WTC11 (cell line): ENCODE data around the gene RBM34. TPM values are rescaled to one million over a fixed set of nuclear protein-coding genes. Genes with fewer than 3 reads are reported as not detected.

ENCODE experiments used
- ATAC-seq: fragments of 200-7000 bp; cut with Tn5 transposase; 2 replicates; pipeline ENCODE4 v1.10.0; 2021; ENCODE audit warnings: mild to moderate bottlenecking, moderate library complexity
- CTCF ChIA-PET: fragments of 300-600 bp; sonication (Branson Sonifier 250); formaldehyde crosslinking; loops from one replicate; lab custom pipeline; 2021; ENCODE audit warnings: antibody characterized with exemption; lab: Charles Lee
- POLR2A ChIA-PET: fragments of 350-600 bp; sonication (Branson Sonifier 250); formaldehyde crosslinking; loops from one replicate; lab custom pipeline; 2021; ENCODE audit warnings: antibody characterized with exemption; lab: Charles Lee
- DNase-seq: peaks from one replicate; pipeline ENCODE4 v3.0.0; 2021; ENCODE audit warnings: low spot score
- H3K27ac Mint-ChIP-seq: 2 replicates; pipeline ENCODE4 v1.8.0; 2021; ENCODE audit warnings: mixed read lengths
- H3K27me3 Mint-ChIP-seq: 2 replicates; pipeline ENCODE4 v1.8.0; 2021; ENCODE audit warnings: low read depth, mild to moderate bottlenecking, moderate library complexity, mixed read lengths
- H3K36me3 Mint-ChIP-seq: 2 replicates; pipeline ENCODE4 v1.8.0; 2021; ENCODE audit warnings: mixed read lengths
- H3K4me1 Mint-ChIP-seq: 2 replicates; pipeline ENCODE4 v1.8.0; 2022; ENCODE audit warnings: mixed read lengths
- H3K4me3 Mint-ChIP-seq: 2 replicates; pipeline ENCODE4 v1.8.0; 2021; ENCODE audit warnings: mild to moderate bottlenecking, moderate library complexity, mixed read lengths
- H3K9me3 Mint-ChIP-seq: 2 replicates; pipeline ENCODE4 v1.8.0; 2021; ENCODE audit warnings: mixed read lengths
- ARID4B ChIP-seq: sonication (generic); formaldehyde crosslinking; IDR thresholded peaks from 2 replicates; pipeline ENCODE4 v1.8.0; 2023; ENCODE audit warnings: missing genetic modification reagents, mild to moderate bottlenecking, borderline replicate concordance
- EMX1 ChIP-seq: fragments of 250-450 bp; sonication (Bioruptor Pico); IDR thresholded peaks from 2 replicates; pipeline ENCODE4 v1.8.0; 2021; ENCODE audit warnings: mild to moderate bottlenecking
- GABPB1 ChIP-seq: sonication (generic); formaldehyde crosslinking; IDR thresholded peaks from 2 replicates; pipeline ENCODE4 v1.8.1; 2023; ENCODE audit warnings: mild to moderate bottlenecking, missing genetic modification reagents
- IRF1 ChIP-seq: sonication (generic); formaldehyde crosslinking; IDR thresholded peaks from 2 replicates; pipeline ENCODE4 v1.8.0; 2023; ENCODE audit warnings: missing genetic modification reagents
- KAT7 ChIP-seq: sonication (generic); formaldehyde crosslinking; IDR thresholded peaks from 2 replicates; pipeline ENCODE4 v1.8.1; 2023; ENCODE audit warnings: missing genetic modification reagents, mild to moderate bottlenecking, borderline replicate concordance
- OVOL2 ChIP-seq: fragments of 250-450 bp; sonication (Bioruptor Pico); IDR thresholded peaks from 2 replicates; pipeline ENCODE4 v1.9.0; 2021; ENCODE audit warnings: mild to moderate bottlenecking, borderline replicate concordance
- SMAD3 ChIP-seq: sonication (generic); formaldehyde crosslinking; IDR thresholded peaks from 2 replicates; pipeline ENCODE4 v1.8.0; 2022; ENCODE audit warnings: missing genetic modification reagents, mild to moderate bottlenecking, borderline replicate concordance
- SP1 ChIP-seq: sonication (generic); formaldehyde crosslinking; conservative IDR thresholded peaks from 2 replicates; pipeline ENCODE4 v1.8.1; 2022; ENCODE audit warnings: missing genetic modification reagents
- TEAD1 ChIP-seq: sonication (generic); formaldehyde crosslinking; IDR thresholded peaks from 2 replicates; pipeline ENCODE4 v1.8.0; 2022; ENCODE audit warnings: mild to moderate bottlenecking, missing genetic modification reagents
- TEAD4 ChIP-seq: sonication (generic); formaldehyde crosslinking; IDR thresholded peaks from 2 replicates; pipeline ENCODE4 v1.8.0; 2022; ENCODE audit warnings: mild to moderate bottlenecking, missing genetic modification reagents
- ZBTB43 ChIP-seq: sonication (generic); formaldehyde crosslinking; IDR thresholded peaks from 2 replicates; pipeline ENCODE4 v1.8.1; 2023; ENCODE audit warnings: mild to moderate bottlenecking, missing genetic modification reagents
- ZNF138 ChIP-seq: sonication (generic); formaldehyde crosslinking; conservative IDR thresholded peaks from 2 replicates; pipeline ENCODE4 v1.8.1; 2022; ENCODE audit warnings: mild to moderate bottlenecking, moderate library complexity, missing genetic modification reagents
- ZNF281 ChIP-seq: sonication (generic); formaldehyde crosslinking; IDR thresholded peaks from 2 replicates; pipeline ENCODE4 v1.8.0; 2023; ENCODE audit warnings: mild to moderate bottlenecking, missing genetic modification reagents
- ZSCAN18 ChIP-seq: fragments of 250-450 bp; sonication (Bioruptor Pico); IDR thresholded peaks from 2 replicates; pipeline ENCODE4 v2.1.2; 2022; ENCODE audit warnings: mild to moderate bottlenecking, moderate library complexity
- total RNA-seq: library from RNA; stranded (reverse); gene quantifications from 3 replicates; pipeline ENCODE4 v1.2.3, GENCODE V29; 2021

Gene RBM34
- total RNA-seq, 1 experiment from 2014 or later, result 112 TPM

GRCh38 chr1:235113183-235113917, 47.7 kb downstream of the RBM34 start:
- no peak overlapping the region for H3K4me3 Mint-ChIP-seq
- peaks cover 82% of the 10 kb centered on the region for H3K36me3 Mint-ChIP-seq
- POLR2A ChIA-PET, result no interaction called here
- no peaks in the 10 kb centered on the region for H3K27me3 Mint-ChIP-seq
- CTCF ChIA-PET, result interaction anchor here (1.6 kb wide), 1 partner anchor 391 kb away, joined by 3 read pairs; the partner anchor contains the start of gene B3GALNT2
- no peaks in the 10 kb centered on the region for H3K9me3 Mint-ChIP-seq
- ATAC-seq (no peak), DNase-seq (no peak)
- H3K4me1 Mint-ChIP-seq, result no peaks in the 10 kb centered on the region
- no peak overlapping the region for H3K27ac Mint-ChIP-seq
- no peak for TF ChIP-seq SMAD3 (CRISPR knock-in tag)
- no peak for TF ChIP-seq ZSCAN18 (CRISPR knock-in tag)
- TF ChIP-seq SP1 (CRISPR knock-in tag), result no peak
- TF ChIP-seq ZNF281 (CRISPR knock-in tag), result no peak
- no peak for TF ChIP-seq ZNF138 (CRISPR knock-in tag)
- no peak for TF ChIP-seq EMX1 (CRISPR knock-in tag)
- TF ChIP-seq ZBTB43 (CRISPR knock-in tag), result no peak
- TF ChIP-seq OVOL2 (CRISPR knock-in tag), result no peak
- TF ChIP-seq TEAD4 (CRISPR knock-in tag), result no peak
- TF ChIP-seq IRF1 (CRISPR knock-in tag), result no peak
- TF ChIP-seq TEAD1 (CRISPR knock-in tag), result no peak
- TF ChIP-seq KAT7 (CRISPR knock-in tag), result no peak
- no peak for TF ChIP-seq GABPB1
- TF ChIP-seq ARID4B, result no peak
